ENCODE measurements around the gene CLIP1. TPM values are rescaled to one million over a fixed set of nuclear protein-coding genes. Genes with fewer than 3 reads are reported as not detected.

CLIP1 gene
- total and polyA plus RNA-seq, 2 experiments from 2014 or later: 29.6 to 46.3 TPM

GRCh38 chr12:122245553-122245952, 176.9 kb downstream of the CLIP1 start:
- Histone ChIP-seq H3K4me3 (no peak overlapping the region), H3K27me3 (no peaks in the 10 kb centered on the region), H3K36me3 (peaks cover 15% of the 10 kb centered on the region), H3K4me1 (ENCODE audit: low read depth) (no peaks in the 10 kb centered on the region), H3K9me3 (ENCODE audit: low read depth) (no peaks in the 10 kb centered on the region), H3K27ac (no peak overlapping the region)
- DNase-seq (ENCODE audit: low read depth in 1 of 2, low spot score in 1 of 2): no peak
- no peak for TF ChIP-seq CTCF (IDR thresholded peaks at IDR 0.05; ENCODE audit: low read depth, low read length)

- Histone ChIP-seq H3K4me1 (ENCODE audit: low read depth) (no peaks in the 10 kb centered on the region), H3K36me3 (peaks cover 14% of the 10 kb centered on the region), H3K27ac (no peak overlapping the region), H3K27me3 (no peaks in the 10 kb centered on the region), H3K4me3 (no peak overlapping the region), H3K9me3 (ENCODE audit: low read depth) (no peaks in the 10 kb centered on the region)
- no peak for DNase-seq (ENCODE audit: low read depth in 1 of 2, low spot score in 1 of 2)
- no peak for TF ChIP-seq CTCF (IDR thresholded peaks at IDR 0.05; ENCODE audit: low read depth, low read length)
Measured at GRCh38 chr12:122244565-122245371, 177.7 kb downstream of the CLIP1 start.

GRCh38 chr12:122243965-122244364, 178.5 kb downstream of the CLIP1 start:
- no peak overlapping the region for H3K27ac ChIP-seq
- no peaks in the 10 kb centered on the region for H3K9me3 ChIP-seq (ENCODE audit: low read depth)
- DNase-seq (ENCODE audit: low read depth in 1 of 2, low spot score in 1 of 2): no peak
- peaks cover 9% of the 10 kb centered on the region for H3K36me3 ChIP-seq
- TF ChIP-seq CTCF (IDR thresholded peaks at IDR 0.05; ENCODE audit: low read depth, low read length): no peak
- no peaks in the 10 kb centered on the region for H3K27me3 ChIP-seq
- no peak overlapping the region for H3K4me3 ChIP-seq
- no peaks in the 10 kb centered on the region for H3K4me1 ChIP-seq (ENCODE audit: low read depth)

- no peaks in the 10 kb centered on the region for H3K27me3 ChIP-seq
- peaks cover 16% of the 10 kb centered on the region for H3K36me3 ChIP-seq
- no peaks in the 10 kb centered on the region for H3K9me3 ChIP-seq (ENCODE audit: low read depth)
- DNase-seq (ENCODE audit: low read depth in 1 of 2, low spot score in 1 of 2): no peak
- no peak for TF ChIP-seq CTCF (IDR thresholded peaks at IDR 0.05; ENCODE audit: low read depth, low read length)
- no peaks in the 10 kb centered on the region for H3K4me1 ChIP-seq (ENCODE audit: low read depth)
- no peak overlapping the region for H3K27ac ChIP-seq
- H3K4me3 ChIP-seq: no peak overlapping the region
Measured at GRCh38 chr12:122238861-122239260, 183.6 kb downstream of the CLIP1 start.

- no peaks in the 10 kb centered on the region for H3K9me3 ChIP-seq (ENCODE audit: low read depth)
- H3K36me3 ChIP-seq: peaks cover 29% of the 10 kb centered on the region
- no peak overlapping the region for H3K27ac ChIP-seq
- H3K4me1 ChIP-seq (ENCODE audit: low read depth): no peaks in the 10 kb centered on the region
- H3K27me3 ChIP-seq: no peaks in the 10 kb centered on the region
- H3K4me3 ChIP-seq: no peak overlapping the region
- no peak for DNase-seq (ENCODE audit: low read depth in 1 of 2, low spot score in 1 of 2)
- TF ChIP-seq CTCF (IDR thresholded peaks at IDR 0.05; ENCODE audit: low read depth, low read length): no peak
Measured at GRCh38 chr12:122235741-122236140, 186.7 kb downstream of the CLIP1 start.

Measured in cardiac muscle cell (in vitro differentiated cells and primary cell).